GM12878 (cell line): ENCODE measurements around the gene TLCD5.

ENCODE experiments used
- BHLHE40 ChIP-seq, 2 experiments: fragments of 450-650 bp in 1 of 2; IDR thresholded peaks; 2 replicates each; pipeline ENCODE4 v1.6.1; 2011 to 2017; ENCODE audit warnings: low read depth in 2 of 2, borderline replicate concordance in 1 of 2, improper control_type of control experiment in 1 of 2, low read length in 1 of 2, mild to moderate bottlenecking in 1 of 2
- EZH2 ChIP-seq: IDR thresholded peaks from 2 replicates; pipeline ENCODE4 v1.6.1; 2012; ENCODE audit warnings: low read depth, mild to moderate bottlenecking, control low read depth, inconsistent platforms, low read length, borderline replicate concordance; ENCODE audit not compliant: control insufficient read depth
- KDM1A ChIP-seq: fragments of 200-600 bp; sonication (generic); IDR thresholded peaks from 2 replicates; pipeline ENCODE4 v1.6.1; 2016; ENCODE audit warnings: borderline replicate concordance
- MYC ChIP-seq: IDR thresholded peaks from 2 replicates; pipeline ENCODE4 v1.6.1; 2011; ENCODE audit warnings: mild to moderate bottlenecking, low read length, moderate library complexity, inconsistent platforms; ENCODE audit not compliant: insufficient read depth, insufficient replicate concordance, insufficient read length, severe bottlenecking
- POLR2A ChIP-seq: IDR thresholded peaks from 2 replicates; pipeline ENCODE4 v1.6.1; 2011; ENCODE audit warnings: low read depth, mild to moderate bottlenecking, low read length
- RFX5 ChIP-seq: IDR thresholded peaks from 2 replicates; pipeline ENCODE4 v1.6.1; 2011; ENCODE audit warnings: low read depth, low read length, improper control_type of control experiment
- STAT1 ChIP-seq: fragments of 450-650 bp; conservative IDR thresholded peaks from 2 replicates; pipeline ENCODE4 v1.6.1; 2014; ENCODE audit warnings: antibody characterized with exemption, mild to moderate bottlenecking
- SUZ12 ChIP-seq: fragments of 200-600 bp; sonication (generic); IDR thresholded peaks from one replicate; pipeline ENCODE4 v1.6.1; 2018; ENCODE audit warnings: antibody characterized with exemption, mild to moderate bottlenecking; ENCODE audit not compliant: unreplicated experiment

DNA sequence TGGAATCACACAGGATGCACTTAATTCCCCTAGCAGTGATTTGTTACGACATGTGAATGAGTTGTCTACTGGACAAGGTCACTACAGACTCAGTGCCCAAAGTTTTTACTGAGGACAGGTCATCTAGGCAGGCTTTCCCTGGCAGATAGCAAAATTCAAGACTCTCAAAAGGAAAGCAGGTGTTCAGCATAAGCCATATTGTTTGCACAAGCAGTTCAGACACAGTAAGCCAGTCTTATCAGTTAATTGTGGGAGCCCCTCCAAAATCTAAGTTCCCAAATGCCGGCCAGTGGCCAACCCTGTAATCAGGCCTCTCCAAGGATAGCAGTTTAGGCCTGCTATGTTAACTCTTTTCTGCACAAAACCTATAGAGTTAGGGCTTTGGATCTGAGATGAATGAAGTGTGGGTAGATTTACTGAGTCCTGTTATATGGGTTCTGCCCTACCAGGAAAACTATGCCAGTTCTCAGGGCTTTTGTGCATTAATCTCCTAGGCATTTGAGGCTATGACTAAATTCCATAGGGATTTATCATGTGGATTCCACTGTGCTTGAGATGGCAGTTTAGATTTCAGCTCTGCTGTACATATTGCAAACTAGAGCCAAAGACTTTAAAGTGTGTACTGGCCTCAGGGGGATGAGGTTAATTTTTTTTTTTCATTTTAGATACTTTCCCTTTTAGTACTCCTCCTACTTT lies 6.3 kb downstream of the TLCD5 start:
- no peak for TF ChIP-seq POLR2A
- no peak for TF ChIP-seq BHLHE40 (IDR thresholded peaks at IDR 0.05; ENCODE audit: borderline replicate concordance in 1 of 2, low read depth in 2 of 2, low read length in 1 of 2)
- no peak for TF ChIP-seq SUZ12
- no peak for TF ChIP-seq EZH2
- no peak for TF ChIP-seq MYC
- TF ChIP-seq RFX5: no peak
- TF ChIP-seq STAT1: no peak
- TF ChIP-seq KDM1A: no peak
